GM21528 (cell line): ENCODE results near the gene RPL3.

Source experiments
- ATAC-seq: cut with Tn5 transposase; IDR thresholded peaks from one replicate; pipeline ENCODE4 v1.9.1; 2021; ENCODE audit warnings: mild to moderate bottlenecking, moderate library complexity; ENCODE audit not compliant: unreplicated experiment, low FRiP score

The RPL3 gene

DNA sequence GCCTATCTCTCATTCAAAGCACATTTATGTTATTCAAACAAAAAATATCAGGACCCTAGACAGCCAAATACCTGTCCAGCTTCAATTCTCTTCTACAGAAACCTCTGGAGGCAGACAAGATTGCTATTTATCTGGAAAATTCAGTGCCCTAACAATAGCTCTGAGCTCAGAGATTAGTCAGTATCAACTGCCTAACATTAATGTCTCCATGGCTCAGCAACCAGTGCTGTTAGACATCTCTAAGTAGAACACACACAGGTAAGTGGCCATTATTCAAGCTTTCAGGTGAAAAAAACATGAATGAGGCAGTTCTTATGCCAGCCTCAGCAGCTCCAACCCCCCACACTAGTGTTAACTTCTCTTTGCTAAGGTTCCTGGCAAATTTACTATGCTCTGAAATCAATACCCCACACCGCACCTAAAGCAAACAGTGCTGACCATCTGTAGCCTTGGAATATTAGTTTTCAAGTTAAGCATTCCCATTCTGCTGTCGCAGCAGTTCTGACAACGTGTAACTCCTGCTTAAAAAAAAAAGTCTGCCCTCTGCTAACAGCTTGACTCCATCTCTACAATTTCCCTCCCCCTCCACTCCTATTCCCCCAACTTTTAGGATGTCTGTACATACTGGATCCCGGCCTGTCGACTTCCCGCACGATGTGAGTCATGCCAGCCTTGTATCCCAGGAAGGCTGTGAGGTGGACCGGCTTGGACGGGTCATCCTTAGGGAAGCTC, 1.5 kb downstream of the RPL3 start:
- no peak for ATAC-seq

DNA sequence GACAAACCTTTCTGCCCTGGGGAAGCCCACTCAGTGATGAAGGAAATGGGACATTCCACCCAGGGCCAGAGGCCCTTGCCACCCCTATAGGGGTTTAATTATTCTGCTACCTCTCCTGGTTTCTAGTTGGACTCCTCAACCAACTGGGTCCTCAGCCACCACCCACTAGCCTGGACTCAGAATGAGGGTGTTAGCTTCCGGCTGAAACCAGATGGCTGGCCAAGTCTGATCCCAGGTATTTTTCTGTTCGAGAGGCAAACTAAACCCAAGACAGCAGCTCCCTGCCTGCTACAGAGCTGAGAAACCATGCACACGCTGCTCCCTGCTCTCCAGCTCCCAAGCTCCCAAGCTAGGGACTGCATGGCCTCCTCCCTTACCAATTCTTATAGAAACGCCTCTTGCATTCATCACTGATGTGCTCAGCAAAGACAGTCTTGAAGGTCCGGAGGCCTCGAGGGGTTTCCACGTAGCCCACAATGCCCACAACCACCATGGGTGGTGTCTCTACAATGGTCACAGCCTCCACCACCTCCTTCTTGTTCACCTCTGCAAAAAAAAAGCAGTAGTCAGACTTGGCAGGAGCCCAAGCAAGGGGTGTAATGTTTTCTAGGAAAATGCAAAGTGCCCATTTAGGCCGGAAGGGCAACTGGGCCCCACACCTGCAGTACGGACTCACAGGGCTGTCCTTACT, 2.2 kb downstream of the RPL3 start:
- ATAC-seq: no peak

DNA sequence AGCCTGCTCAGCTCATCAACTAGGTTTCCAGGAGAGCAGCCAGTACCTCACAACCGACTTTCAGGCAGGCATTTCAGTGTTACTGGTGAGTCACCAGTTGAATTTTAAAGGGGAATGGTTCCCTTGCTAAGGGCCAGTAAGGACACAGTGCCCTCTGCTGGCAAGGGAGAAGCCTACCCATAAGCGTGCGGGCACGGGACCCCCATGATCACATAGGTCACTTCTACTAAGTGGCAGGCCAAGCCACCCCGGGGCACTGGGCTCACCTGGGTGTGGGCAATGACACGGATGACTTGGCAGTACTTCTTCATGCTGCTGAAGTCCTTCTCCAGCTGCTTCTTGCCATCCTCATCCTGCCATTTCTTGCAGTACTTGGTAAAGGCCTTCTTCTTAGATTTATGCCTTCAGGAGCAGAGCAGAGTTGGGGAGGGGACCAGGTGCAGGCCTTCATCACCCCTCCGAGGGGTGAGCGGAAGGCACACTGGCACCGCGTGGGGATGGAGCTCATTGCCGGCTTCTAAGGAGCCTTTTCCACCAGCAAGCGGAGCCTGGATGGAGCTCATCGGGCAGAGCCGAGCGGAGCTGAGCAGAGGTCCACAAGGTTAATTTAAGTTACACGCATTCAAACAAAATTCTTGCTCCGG, 2.9 kb downstream of the RPL3 start:
- ATAC-seq: no peak

DNA sequence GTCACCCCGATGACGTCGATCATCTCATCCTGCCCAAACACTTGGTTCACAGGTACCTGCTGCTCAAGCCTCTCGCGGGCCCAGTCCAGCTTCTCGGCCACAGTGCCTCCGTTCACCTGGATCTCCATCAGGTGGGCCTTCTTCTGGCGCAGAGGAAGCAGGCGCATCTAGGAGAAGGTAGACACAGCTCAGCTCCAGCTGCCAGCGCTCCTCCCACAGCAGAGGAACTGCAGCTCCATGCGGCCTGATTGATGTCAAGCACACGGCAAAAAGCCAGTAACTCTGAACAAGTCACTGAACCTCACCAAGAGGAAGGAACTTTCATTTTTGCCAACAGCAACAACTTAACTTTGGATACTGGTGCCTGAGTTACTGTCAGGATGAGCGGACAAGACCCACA, 4.0 kb downstream of the RPL3 start:
- no peak for ATAC-seq

DNA sequence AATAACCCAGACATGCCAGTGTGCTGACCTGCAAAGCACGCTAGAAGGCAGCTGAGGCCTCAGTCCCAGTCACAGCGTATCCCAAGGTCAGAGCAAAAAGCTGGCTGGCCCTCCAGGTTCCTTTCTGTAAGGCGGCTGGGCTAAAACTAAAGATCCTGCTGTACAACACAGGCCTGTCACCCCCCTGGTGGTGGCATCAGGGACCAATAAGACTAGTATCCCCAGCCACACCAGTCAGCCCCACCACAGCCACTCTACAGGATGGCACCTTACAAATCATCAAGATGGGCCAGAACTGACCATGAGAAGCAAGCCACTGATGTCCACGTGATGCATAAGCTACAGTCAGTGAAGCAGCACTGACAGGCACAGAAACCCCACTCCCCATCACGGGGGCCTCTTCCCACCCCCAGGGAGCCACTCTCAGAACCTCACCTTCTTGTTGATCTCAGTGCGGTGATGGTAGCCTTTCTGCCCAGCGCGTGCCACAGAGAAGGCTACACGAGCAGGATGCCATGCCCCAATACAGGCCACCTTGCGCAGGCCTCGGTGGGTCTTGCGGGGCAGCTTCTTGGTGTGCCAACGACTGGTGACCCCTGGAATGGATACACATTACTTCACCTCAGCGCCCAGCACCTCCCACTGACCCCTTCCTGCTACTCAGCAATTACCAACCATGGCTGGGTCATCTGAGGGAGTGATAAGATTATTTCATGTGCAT, 5.0 kb downstream of the RPL3 start:
- no peak for ATAC-seq

DNA sequence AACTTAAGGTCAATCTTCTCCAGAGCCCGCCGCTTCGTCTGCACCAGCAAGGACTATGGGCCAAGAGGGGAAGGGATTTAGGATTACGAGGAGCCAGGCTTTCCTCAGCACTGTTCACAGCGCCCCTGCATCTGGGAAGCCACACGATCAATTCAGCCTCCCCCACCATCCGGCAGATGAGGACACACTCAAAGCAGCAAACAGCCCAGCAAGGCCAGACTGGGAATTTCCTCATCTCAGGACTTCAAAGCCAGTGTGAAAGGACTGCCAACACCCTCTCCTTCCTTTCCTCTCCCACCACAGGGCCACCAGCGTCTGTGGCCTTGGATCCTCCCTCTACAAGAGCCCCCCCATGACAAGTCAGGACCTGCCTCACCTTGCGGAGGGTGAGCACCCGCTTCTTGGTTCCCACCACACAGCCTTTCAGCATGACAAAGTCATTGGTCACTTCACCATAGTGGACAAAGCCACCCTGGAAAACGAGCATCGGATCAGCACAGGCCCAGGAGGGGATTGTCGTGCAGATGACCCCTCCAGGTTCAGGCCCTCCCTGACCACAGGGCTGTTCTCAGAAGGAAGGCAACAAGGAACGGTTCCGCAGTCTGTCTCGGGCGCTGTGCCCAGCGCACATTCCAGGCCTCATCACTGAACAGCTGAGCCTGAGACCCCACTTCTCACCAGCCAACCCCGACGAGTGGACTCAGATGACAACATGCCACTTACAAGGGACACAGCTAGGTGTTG, 6.0 kb downstream of the RPL3 start:
- no peak for ATAC-seq

DNA sequence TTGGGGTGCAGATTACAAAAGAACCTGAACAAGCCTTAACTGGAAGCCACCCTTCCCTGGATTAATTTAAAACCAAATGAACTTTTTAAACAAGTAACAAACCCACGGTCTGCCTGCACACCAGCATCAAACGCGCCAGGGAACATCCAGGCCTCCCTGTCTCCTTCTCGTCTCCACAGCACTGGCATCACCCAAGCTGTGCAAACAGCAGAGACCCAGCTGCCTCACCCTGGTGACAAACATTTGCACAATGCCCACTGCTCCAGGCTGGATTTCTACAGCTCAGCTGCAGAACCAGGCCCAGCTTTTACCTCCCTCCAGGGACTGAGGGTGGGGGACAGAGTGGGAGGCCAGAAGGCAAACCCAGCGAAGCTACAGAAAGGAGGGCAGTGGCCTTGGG, 7.0 kb downstream of the RPL3 start:
- ATAC-seq: no peak

DNA sequence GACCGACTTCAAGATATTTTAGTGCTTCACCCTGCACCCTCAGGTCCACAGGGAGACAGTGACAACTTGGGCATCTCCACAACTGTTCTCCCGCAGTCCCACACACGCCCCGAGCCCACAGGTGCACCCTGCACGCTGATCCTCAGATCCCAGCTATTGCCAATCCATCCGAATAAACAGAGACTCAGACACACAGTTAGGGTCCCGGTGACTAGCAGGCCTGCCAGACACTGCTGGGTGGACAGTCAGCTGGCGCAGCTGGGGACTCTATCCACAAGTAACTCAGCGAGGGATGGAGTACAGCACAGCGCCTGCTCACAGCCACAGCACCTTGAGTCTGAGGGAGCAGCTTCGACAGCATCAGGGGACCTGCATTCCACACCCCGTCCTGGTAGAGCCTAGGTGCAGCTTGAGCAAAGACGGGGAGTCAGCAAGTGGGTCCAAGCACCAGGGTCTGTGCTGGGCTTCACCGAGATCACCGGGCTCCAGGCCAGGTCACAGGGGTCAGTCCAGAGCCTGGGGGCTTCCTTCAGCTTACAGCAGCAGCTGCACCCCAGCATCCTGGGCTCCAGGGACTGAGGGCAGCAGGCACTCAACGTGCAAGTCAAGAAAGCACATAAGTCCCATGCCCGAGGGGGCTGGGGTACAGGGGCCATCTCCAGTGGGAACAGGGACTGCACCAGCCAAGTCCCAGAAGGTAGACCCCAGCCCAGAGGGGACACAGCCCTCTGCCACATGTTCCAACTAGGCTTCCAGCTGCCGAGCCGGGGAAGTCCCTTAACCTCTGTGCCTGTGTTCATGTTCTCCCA, 7.6 kb downstream of the RPL3 start:
- no peak for ATAC-seq

DNA sequence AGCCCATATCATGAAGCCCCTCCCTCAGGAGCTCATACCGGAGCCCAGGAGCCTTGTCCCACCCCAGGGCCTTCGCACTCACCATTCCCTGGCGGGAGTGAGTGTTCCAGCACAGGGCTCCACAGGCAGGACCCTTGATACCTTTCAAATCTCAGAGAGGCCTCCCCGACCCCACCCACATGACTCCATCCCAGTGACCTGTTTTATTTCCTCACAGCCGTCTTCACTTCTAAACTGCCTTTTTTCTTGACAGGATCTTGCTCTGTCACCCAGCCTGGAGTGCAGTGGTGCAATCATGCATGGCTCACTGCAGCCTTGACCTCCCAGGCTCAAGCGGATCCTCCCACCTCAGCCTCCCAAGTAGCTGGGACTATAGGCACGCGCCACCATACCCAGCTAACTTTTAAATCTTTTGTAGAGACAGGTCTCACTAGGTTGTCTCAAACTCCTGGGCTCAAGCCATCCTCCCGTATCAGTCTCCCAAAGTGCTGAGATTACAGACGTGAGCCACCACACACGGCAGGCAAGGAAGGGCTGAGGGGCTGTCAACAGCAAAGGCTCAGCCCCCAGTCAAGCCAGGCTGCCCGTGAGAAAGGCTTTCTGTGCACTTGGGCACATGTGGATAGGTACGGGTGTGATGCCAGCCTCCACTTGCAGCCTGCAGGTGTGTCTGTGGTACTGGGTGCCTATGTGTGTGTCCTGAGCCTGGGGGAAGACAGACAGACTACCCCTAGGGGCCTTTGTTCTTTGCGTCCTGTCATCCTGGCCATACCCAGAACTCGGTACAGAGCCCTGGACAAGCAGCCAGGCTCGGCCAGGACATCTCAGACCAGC, 9.3 kb downstream of the RPL3 start:
- no peak for ATAC-seq

DNA sequence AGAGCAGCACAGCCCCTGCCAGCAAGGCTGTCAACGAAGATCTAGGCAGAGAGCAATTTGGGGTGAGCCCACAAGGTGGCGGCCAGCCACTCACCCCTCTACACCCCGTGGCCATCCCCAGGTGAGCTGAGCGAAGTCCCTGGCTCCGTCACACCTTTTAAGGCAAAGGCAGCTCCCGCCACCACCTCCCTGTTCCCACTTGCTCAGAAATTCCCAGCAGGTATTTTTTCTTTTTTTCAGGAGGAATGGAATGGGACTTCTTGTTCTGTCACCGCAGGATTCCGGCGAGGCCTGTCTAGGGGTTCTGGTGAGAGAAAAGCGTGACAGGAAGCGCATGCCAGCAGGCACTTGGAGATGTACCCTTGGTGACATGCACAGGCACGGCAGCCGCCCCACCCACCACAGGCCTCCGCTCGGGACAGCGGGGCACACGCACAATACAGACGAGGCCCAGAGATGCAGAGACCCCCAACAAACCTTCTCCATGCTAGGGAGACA, 10.0 kb downstream of the RPL3 start:
- ATAC-seq: no peak

DNA sequence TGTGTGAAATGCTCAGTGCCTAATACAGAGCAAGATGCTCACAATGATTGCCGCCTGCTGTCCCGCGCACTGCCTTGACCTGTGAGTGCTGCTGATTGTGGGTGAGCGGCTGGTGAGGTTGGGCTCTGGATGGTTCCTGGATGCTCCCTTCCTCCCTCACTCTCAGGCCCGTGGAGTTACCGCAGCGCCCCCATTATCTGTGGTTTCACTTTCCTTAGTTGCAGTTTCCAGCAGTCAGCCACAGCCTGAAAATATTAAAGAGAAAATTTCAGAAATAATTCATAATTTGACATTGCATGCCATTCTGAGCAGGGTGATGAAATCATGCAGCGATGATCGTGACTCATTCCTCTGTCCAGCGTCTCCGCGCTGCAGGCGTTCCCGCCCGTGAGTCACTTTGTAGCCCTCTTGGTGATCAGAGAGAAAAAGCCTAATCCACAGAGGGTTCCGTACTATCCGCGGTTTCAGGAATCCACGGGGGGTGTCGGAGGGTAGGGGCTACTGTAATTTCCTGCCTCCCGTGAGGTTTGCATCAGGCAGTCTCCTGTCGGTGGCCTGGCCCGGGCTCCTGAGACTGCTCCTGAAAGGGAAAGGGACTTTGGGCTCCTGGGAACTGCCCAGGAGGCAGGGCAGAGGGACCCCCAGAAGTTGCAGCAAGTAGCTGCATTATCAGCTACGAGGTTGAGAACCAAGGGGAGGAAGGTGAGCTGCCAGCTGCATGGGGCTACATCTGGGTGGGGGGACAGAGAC, 10.6 kb downstream of the RPL3 start:
- no peak for ATAC-seq

DNA sequence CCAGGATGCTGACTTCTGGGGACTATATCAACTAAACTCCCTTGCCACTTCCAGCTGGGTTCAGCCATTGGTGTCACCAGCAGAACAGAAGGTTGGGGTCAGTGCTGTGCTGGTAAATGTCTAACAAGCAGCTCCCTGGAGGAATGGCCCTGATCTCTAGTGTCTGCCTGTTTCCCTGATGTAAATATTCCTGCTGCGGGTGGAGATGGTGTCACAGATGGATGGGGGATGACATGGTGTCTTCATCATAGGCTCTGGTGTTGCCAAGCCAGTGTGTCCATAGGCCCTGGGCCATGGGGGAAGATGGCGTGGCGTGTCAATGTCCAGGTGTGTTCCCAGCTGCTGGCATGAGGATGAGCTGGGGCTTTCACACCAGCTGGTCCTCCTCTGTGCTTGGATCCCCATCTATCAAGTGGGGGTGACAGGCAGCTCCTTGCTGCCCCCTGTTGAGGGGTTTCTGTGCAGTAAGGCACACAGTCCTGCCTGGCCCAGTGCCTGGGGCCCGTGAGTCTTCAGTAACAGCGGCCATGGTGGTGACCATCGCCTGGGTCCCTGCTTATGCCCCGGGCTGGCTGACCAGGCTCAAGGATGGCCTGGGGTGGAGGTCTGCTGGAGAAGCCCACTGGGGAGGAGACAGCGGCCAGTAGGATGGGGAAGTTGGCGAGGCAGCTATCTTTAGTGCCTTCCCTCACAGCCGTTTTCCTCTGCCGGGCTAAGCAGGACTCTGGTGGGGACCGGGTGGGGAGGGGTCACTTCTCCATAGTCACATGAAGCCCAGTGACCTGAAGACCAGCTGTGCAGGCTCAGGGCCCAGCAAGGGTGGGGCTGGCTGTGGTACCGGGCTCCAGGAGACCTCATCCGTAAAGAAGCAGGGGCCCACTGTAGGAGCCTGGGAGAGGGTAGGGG, 12.7 kb downstream of the RPL3 start:
- no peak for ATAC-seq

DNA sequence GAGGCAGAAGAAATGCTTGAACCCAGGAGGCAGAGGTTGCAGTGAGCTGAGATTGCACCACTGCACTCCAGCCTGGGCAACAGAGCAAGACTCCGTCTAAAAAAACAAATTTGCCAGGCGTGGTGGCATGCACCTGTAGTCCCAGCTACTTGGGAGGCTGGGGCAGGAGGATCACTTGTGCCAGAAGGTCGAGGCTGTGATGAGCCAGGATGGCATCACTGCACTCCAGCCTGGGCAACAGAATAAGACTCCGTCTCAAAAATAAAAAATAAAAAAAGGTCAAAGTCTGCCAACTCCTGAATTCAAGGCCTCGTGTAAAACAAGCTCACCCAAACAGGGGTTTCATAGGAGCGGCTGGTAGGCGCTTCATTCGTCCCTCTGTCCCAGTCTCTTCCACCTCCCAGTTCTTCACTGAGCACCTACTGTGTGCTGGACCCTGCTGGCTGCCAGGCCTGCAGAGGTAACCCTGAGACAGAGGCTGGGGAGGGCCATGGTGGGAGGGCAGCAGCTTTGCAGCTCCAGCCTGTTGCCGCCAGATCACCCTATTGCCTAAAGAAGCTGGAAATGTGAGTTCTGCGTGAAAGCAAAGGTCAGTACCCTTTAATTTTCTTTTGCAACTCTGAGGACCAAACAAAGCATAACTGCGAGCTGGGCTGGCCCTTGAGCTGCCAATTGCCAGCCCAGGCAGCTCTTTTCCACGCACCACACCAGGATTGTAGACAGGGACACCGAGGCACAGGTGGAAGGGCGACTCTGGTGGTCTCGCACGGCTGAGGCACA, 15.3 kb downstream of the RPL3 start:
- ATAC-seq: no peak

DNA sequence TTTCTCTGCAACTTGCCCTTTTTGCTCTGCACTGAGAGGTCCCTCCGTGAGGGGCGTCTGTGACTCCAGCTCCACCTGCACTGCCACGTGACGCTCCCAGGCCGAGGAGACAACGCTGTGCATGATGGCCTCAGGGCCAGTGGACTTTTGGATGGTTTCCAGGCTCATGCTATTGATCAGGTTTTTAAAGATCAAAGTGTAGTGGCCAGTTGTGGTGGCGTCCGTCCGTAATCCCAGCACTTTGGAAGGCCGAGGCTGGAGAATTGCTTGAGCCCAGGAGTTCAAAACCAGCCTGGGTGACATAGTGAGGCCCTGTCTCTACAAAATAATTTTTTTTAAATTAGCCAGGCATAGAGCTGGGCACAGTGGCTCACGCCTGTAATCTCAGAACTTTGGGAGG, 16.1 kb downstream of the RPL3 start:
- ATAC-seq: no peak

DNA sequence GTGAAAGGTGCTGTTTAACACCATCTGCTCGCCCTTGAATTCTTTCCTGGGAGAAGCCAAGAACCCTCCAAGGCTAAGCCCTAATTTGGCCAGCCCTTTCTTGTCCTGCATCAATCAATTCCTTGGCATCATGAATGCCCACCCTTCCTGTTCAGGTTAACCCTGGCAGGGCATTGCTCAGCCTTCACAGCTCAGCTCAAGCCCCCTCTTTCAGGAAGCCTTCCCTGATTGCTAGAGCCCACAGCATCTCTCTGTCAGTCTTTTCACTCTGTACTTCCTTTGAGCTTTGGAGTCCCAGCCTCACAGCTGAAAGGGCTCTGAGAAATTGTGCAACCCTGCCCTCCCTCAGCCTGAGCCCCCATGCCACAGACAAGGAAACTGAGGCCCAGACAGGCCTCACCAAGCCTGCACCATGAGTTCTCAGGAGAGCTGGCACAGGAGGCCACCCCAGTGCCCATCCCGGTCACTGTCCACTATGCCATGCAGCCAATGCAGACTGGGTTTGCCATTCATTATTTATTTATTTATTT, 16.9 kb downstream of the RPL3 start:
- no peak for ATAC-seq

DNA sequence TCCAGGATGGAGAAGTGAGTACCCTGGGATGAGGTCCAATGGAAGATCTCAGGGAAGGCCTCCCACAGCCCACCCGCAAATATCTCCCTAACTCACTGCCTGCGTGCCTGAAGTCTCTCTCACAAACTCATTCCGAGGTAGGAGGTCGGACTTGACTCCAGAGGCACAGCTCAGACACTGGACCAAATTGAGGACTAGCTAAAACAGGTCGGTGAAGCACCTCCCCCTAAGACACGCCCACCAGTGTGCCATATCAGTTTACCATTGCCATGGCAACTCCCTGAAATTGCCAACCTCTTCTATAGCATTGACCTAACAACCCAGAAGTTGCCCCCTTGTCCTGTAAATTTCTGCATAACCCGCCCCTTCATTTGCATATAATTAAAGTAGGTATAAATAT, 17.5 kb downstream of the RPL3 start:
- no peak for ATAC-seq
